ENCODE measurements around the gene NBEAL1.
A peak's percentile ranks its signal among the peaks of the same experiment; 100 is the strongest.
"Not testable (repeated sequence)": the region's sequence is repeated elsewhere in the genome, so short reads cannot be mapped to it uniquely, and the experiment has no call there.

NBEAL1 gene

DNA sequence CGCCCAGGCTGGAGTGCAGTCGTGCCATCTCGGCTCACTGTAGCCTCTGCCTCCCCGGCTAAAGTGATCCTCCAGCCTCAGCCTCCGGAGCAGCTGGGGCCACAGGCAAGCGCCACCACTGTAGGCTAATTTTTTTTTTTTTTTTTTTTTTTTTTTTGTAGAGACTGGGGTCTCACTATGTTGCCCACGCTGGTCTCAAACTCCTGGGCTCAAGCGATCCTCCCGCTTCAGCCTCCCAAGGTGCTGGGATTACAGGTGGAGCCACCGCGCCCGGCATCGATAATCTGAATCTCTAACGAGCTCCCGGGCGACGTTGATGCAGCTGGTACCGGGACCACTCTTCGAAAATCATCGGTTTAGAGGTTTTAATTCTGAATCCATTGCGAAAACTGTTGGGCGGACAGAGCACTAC is 223.6 kb downstream of the NBEAL1 start:
- Histone ChIP-seq H3K27me3 (ENCODE audit: low read depth) (no peaks in the 10 kb centered on the region), H3K4me1 (no peaks in the 10 kb centered on the region; the same call in 1 of the 2 replicates), H3K9me3 (no peaks in the 10 kb centered on the region), H3K36me3 (replicated peaks) (peaks cover 3% of the 10 kb centered on the region; the same call in 1 of the 2 replicates), H3K4me3 (peak overlapping the region; percentile 83)
- DNase-seq (ENCODE audit: low spot score in 2 of 2) = no peak
- in situ Hi-C loops (cut with MboI; ENCODE audit: low sequenced_read_pairs) = no loop called here

DNA sequence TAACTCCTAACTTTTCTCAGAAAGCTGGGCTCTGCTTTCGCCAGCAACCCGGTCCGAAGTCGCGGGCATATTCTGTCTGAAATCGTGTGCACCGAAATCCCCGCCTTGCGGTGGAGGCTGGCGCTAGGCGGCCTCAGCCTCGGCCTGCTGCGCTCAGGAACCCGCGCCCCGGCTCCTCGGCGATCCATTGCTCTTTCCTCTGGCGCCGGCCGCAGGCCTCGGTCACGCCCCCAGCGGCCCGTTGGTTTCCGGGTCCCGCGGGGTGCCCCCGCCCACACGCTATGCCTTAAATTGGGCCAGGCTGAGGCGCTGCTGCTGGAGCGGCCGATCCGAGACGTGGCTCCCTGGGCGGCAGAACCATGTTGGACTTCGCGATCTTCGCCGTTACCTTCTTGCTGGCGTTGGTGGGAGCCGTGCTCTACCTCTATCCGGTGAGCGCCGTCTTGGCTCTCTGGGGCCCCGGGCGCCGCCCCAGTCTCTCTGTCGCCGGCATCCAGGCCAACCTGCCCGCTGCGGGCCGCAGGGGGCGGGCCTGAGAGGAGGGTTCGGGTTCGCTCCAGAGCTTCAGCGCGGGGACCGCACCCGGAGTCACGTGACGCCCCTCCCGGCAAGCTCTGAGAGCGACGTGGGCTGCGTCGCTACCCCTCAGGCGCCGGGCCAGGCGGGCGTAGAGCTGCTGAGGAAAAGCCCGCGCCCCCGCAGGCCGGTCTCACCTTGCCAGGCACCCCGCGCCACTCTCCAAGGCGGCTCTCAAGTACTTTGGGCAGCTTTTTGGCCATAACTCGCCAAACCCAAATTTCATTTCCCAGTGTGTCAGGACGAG is 224.2 kb downstream of the NBEAL1 start, which contains the start of gene CYP20A1:
Gene CYP20A1, plus strand, starts transcription at position 315 of the 823 bp plus-strand sequence. Its CDS starts 45 bp downstream, at position 360.
- peak; percentile 88 to 96 for DNase-seq (ENCODE audit: low spot score in 2 of 2)
- in situ Hi-C loops (cut with MboI; ENCODE audit: low sequenced_read_pairs) = no loop called here
- Histone ChIP-seq H3K9me3 (no peaks in the 10 kb centered on the region), H3K4me3 (peak within 1 kb of the TSS; percentile 83), H3K36me3 (replicated peaks) (peaks cover 3% of the 10 kb centered on the region; the same call in 1 of the 2 replicates), H3K27me3 (ENCODE audit: low read depth) (no peaks in the 10 kb centered on the region), H3K4me1 (no peaks in the 10 kb centered on the region; the same call in 1 of the 2 replicates)

DNA sequence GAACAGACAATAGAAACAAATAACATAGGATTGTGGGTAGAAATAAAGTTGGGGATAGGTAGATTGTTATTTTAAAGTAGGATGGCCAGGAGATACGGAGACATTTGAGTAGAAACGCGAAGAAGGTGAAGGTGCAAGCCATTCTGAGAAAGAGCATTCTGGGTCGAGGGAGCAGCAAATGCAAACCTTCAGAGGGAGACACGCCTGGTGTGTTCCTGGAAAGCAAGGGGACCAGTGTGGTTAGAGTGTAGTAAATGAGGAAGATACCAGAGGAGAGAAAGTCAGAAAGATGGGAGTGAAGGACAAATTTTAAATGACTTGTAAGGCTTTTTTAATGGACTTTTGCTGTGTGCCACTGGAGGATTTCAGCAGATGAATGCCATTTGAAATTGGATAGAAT is 225.8 kb downstream of the NBEAL1 start:
- Histone ChIP-seq H3K9me3 (no peaks in the 10 kb centered on the region), H3K4me3 (no peak overlapping the region), H3K36me3 (replicated peaks) (peaks cover 3% of the 10 kb centered on the region; the same call in 1 of the 2 replicates), H3K4me1 (no peaks in the 10 kb centered on the region; the same call in 1 of the 2 replicates), H3K27me3 (ENCODE audit: low read depth) (no peaks in the 10 kb centered on the region)
- in situ Hi-C loops (cut with MboI; ENCODE audit: low sequenced_read_pairs) = no loop called here
- no peak for DNase-seq (ENCODE audit: low spot score in 2 of 2)

DNA sequence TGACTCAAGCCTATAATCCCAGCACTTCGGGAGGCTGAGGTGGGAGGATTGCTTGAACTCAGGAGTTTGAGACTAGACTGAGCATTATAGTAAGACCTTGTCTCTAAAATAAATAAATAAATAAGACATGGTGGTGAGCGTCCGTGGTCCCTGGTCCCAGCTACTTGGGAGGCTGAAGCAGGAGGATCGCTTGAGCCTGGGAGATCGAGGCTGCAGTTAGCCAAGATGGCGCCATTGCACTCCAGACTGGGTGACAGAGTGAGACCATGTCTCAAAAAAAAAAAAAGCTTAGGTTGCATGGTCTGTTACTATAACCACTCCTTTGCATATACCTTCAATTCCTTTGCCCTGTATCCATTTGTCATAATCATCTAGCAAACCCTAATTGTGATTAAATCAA is 227.8 kb downstream of the NBEAL1 start:
- in situ Hi-C loops (cut with MboI; ENCODE audit: low sequenced_read_pairs) = no loop called here
- DNase-seq (ENCODE audit: low spot score in 2 of 2) = no peak
- Histone ChIP-seq H3K27me3 (ENCODE audit: low read depth) (no peaks in the 10 kb centered on the region), H3K4me3 (no peak overlapping the region), H3K36me3 (replicated peaks) (peaks cover 6% of the 10 kb centered on the region; the same call in 1 of the 2 replicates), H3K9me3 (no peaks in the 10 kb centered on the region), H3K4me1 (no peaks in the 10 kb centered on the region; the same call in 1 of the 2 replicates)

DNA sequence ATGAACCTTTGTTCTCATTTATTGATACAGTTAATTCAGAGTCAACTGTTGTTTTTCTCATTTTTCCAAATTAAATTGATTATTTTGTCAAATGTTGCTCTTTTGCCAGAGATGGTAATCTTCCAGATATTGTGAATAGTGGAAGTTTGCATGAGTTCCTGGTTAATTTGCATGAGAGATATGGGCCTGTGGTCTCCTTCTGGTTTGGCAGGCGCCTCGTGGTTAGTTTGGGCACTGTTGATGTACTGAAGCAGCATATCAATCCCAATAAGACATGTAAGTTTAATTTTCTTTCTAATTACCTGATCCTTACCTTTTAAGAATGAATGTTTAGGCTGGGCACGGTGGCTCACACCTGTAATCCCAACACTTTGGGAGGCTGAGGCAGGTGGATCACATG is 232.0 kb downstream of the NBEAL1 start:
- DNase-seq (ENCODE audit: low spot score in 2 of 2) = no peak
- Histone ChIP-seq H3K4me3 (no peak overlapping the region), H3K36me3 (replicated peaks) (peaks cover 3% of the 10 kb centered on the region; the same call in 1 of the 2 replicates), H3K27me3 (ENCODE audit: low read depth) (no peaks in the 10 kb centered on the region), H3K4me1 (no peaks in the 10 kb centered on the region), H3K9me3 (no peaks in the 10 kb centered on the region)
- in situ Hi-C loops (cut with MboI; ENCODE audit: low sequenced_read_pairs) = no loop called here

DNA sequence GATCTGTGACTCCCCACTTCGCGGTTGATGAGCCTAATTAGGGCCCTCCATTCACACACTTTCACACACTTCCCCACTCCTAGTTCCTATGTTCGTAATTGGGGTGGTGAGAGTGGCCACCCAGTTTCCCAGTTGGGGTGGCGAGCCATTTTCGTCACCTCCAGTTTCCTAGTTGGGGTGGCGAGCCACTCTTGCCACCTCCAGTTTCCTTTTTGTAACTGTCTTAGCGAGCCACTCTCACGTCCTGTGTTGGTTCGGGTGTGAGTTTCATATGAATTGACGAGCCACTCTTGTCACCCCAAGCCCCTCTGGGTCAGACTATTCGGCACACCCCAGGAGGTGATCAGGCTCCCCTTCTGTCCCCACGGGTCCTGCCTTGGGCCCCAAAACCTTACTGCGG is 238.1 kb downstream of the NBEAL1 start:
- Histone ChIP-seq H3K36me3 (replicated peaks) (peaks cover 17% of the 10 kb centered on the region), H3K27me3 (ENCODE audit: low read depth) (no peaks in the 10 kb centered on the region), H3K4me1 (no peaks in the 10 kb centered on the region), H3K4me3 (no peak overlapping the region), H3K9me3 (no peaks in the 10 kb centered on the region)
- in situ Hi-C loops (cut with MboI; ENCODE audit: low sequenced_read_pairs) = no loop called here
- no peak for DNase-seq (ENCODE audit: low spot score in 2 of 2)

DNA sequence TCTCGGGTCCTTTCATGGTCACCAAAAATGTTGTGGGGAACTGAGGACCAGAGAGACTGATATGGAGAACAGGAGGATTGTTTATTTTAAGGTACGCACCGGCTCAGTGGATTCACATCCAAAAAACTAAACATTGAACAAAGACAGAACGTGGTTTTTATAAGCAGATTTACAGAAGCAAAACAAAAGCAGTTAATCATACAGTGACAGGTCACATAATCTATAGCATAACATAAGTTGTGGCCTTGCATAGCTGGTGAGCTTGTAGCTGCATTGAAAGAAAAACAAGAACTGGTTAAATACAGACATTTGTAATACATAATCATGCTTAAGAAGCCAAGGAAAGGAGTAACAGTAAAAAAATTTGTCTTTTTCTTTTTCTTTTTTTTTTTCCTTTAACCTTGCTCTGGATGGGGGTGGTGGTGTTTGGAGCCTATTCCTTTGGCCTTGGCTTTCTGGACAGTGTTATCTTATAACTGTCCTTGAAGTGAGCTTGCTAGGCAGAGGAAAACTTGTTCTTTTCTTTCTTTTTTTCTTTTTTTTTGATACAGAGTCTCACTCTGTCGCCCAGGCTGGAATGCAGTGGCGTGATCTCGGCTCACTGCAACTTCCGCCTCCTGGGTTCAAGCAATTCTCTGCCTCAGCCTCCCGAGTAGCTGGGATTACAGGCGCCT is 238.9 kb downstream of the NBEAL1 start:
- H3K4me1 ChIP-seq; in situ Hi-C loops (cut with MboI; ENCODE audit: low sequenced_read_pairs); H3K4me3 ChIP-seq; H3K9me3 ChIP-seq; H3K27me3 ChIP-seq (ENCODE audit: low read depth); DNase-seq (ENCODE audit: low spot score in 2 of 2): not testable (repeated sequence)
- H3K36me3 ChIP-seq (replicated peaks) = peaks cover 17% of the 10 kb centered on the region

DNA sequence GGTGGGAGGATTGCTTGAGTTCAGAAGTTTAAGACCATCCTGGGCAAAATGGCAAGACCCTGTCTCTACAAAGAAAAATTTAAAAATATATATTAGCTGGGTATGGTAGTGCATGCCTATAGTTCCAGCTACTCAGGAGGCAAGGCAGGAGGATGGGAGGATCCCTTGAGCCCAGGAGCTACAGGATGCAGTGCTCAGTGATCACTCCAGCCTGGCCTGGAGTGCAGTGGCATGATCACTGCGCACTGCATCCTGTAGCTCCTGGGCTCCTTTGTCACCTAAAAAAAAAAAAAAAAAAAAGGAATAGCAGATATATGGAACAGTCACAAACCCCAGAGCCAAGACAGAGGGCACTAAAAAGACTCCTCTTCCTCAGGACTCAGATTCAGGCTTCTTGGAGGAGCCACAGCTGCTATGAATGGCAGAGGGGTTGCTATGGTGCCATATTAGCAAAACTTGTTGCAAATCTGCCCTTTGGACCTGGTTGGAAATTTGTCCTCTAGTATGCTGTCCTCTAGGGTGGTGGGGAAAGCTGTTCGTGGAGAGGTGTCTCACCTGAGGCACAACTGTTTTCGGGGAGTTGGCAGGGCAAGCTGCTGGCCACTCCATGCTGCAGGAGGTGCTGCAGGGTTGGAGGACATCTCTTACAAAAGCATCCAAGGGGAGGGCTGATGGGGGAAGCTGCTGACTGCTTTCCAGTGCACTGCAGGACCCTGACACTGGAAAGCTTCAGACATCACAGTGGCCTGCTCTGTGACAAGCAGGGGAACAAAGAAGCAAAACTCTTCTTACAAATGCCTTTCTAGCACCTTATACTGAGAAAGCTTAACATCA is 246.9 kb downstream of the NBEAL1 start:
- peaks cover 9% of the 10 kb centered on the region for H3K4me1 ChIP-seq
- H3K4me3 ChIP-seq = no peak overlapping the region
- no peak for DNase-seq (ENCODE audit: low spot score in 2 of 2)
- H3K9me3 ChIP-seq = no peaks in the 10 kb centered on the region
- in situ Hi-C loops (cut with MboI; ENCODE audit: low sequenced_read_pairs) = no loop called here
- H3K36me3 ChIP-seq (replicated peaks) = no peaks in the 10 kb centered on the region; the same call in 1 of the 2 replicates
- H3K27me3 ChIP-seq (ENCODE audit: low read depth) = no peaks in the 10 kb centered on the region
